NCI-H748 treated with DMSO at 0.1 percent for 48 hours (cell line): ENCODE data around the gene IGFBP7.

Experiments
- DNase-seq: peaks from one replicate; lab custom pipeline; 2025; lab: John Stamatoyannopoulos, UW

Gene IGFBP7

DNA sequence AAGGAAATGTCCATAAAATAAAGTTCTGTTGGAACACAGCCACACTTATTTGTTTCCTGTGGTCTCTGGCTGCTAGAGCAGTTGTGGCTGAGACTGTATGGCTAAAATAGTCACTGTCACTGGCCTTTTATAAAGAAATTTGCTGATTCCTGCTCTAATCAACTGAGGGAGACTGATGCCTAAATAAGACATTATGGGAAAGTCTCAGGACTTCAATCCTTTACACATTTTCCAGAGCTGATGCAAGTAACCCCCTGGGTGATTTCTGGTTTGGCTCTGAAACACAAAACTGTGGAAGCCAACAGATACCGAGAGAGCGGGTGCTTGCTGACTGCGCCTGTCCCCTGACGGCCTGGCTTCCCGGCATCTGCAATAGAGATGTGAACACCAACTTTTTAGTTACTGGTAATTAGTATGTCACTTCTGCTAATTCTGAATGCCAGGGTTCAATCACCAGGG is 67.4 kb downstream of the IGFBP7 start:
- no peak for DNase-seq

DNA sequence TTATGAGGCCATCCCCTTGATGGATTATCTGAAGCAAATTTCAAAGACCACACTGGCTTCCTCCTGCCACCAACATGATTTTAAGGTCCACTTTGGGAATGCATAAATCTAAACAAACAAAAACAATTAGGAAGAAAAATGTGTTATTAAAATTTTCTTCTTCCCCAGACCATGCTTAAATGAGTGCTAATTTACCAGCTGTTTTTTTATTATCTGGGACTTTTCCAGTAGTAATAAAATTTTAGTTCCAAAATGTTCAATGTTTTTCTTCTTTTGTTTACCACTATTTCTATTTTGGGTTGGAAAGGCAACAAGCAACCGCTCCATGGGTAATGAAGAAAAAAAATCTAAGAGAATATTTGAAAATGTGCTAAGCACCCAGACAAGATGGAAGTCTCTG is 69.2 kb downstream of the IGFBP7 start:
- DNase-seq, result no peak

- DNase-seq, result no peak
Measured at GRCh38 chr4:57040510-57040909, 69.7 kb downstream of the IGFBP7 start.

DNA sequence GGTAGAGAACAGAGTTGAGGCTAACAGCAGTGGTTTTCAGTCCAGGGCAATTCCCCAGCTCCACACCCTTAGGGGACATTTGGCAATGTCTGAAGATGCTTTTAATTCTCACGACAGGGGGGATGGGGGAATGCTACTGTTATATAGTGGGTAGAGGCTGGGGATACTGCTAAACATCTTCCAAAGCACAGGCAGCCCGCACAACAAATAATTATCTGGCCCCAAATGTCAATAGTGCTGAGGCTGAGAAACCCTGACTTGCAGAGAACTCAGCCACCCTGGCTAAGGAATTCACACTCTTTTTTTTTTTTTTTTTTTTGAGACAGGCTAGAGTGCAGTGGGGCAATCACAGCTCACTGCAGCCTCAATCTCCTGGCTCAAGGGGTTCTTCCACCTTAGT is 70.8 kb downstream of the IGFBP7 start:
- DNase-seq, result no peak

DNA sequence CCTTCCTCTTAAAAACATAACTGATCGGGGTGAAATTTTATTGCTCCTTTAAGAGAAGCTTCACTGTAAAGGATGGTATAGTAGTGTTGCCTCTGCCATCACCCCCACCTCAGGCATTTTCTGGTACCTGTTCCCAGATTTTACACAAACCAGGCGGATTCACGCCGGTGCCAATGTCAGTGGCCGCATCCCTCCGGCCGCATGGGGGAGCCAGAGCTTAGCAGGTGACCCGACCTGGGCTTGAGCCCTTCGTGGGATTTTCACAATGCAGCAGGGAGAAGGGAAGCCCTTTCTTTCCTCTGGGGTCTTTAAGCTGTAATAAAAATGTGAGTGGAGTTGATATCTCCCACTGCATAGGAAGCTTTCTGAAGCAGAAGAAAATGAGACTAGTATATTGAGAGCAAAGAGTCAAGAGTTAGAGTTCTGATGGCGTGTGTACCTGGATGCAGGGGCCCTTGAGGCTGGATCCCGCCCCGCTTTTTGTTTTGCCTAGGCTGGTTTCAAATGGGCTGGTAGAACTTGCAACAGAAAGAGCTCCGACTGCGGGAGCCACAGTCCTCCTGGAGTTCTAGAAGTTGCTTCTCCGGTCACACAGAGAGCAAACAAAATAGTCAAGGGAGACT is 72.1 kb downstream of the IGFBP7 start:
- peak; percentile 21 for DNase-seq

DNA sequence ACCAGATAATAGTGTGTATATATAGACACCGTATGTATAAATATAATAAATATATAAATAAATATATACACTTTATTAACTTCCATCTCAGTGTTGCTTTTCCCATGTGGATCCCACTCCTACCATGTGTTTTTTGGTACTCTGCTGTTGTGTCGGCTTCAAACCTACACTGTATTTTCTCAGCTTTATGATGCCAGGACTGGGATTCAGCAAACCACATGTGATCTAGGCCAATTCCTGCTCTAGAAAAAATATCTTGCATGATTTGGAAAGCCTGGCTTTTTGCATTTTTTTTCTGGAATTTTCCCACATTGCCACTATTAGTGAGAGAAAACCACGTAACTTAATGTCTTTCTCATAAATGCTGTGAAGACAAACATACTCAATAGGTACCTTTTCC is 75.7 kb downstream of the IGFBP7 start:
- DNase-seq, result no peak

DNA sequence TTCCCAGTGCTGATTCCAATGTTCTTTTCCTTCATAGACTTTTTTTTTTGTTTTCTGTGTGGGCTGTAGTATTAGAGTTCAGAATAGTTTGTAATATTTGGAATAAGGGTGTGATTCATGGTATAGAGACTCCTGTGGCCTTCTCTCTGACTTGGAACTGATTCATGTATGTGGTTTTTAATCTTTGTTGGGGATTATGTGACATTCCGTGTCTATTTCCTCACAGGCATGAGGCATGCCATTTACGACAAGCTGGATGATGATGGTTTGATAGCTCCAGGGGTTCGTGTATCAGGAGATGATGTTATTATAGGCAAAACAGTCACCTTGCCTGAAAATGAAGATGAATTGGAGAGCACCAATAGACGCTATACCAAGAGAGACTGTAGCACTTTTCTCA is 87.1 kb downstream of the IGFBP7 start:
- DNase-seq, result no peak

DNA sequence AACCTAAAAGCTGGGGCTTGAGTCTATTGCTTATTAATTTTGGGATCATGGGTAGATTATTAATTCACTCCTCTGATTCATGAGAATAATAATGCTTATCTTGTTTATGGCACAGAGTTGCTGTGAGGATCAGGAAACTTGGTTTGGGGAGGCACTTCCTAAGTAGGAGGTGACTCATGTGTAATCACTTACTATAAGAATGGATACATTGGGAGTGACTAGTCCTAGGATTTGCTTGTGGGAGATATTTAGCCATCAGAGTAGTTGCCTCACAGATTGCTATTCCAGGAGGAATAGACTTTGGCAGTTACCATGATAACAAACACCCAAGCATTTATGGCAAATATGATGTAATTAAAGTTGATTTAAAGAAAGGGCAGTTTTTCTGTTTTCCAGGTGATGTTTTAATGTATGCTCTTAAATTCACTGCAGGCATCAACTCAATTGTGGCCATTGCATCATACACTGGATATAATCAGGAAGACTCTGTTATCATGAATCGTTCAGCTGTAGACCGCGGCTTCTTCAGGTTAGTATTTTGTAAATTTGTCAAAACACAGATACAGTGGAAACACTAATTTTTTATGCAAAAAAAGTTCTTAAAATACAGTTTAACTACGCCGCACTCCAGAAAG is 89.6 kb downstream of the IGFBP7 start:
- no peak for DNase-seq

DNA sequence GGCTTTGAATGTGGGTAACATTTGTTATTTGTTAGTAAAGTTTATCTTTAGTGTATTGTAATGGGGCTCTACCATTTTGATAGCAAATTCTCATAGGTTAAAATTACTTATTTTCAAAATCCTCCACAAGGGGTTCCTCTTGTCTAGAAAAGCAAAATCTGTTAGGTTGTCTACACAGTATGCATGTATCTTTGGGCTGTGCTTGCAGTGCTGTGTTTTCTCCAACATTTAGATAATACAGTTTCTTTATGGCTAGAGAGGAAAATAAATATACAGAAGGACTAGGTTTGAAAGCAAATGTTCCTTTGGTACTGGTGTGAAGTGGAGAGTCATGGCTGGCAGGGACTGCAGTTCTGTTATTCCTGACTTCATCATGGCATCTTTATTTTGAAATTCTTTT is 91.2 kb downstream of the IGFBP7 start:
- DNase-seq, result no peak

GRCh38 chr4:57013543-57014120 is 96.6 kb downstream of the IGFBP7 start:
- no peak for DNase-seq

DNA sequence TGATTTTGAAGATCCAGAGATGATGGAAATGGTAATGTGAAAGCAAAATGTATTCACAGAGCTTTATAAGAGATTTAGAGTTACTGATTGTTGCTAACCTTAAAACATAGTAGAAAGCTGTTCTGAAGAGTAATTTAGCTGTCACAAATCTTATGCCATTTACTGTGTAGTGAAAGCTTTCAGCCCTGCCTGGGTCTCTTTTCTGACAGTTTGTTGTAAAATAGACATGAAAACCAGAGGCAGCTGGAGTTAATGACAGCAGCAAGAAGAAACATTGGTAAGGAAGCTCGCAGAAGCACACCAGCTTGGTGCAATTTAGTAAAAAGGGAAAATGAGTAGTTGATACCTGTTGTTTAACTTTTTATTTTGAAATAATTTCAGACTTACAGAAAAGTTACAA is 110.4 kb downstream of the IGFBP7 start:
- no peak for DNase-seq

GRCh38 chr4:56995525-56995924 is 114.7 kb downstream of the IGFBP7 start:
- DNase-seq, result no peak

DNA sequence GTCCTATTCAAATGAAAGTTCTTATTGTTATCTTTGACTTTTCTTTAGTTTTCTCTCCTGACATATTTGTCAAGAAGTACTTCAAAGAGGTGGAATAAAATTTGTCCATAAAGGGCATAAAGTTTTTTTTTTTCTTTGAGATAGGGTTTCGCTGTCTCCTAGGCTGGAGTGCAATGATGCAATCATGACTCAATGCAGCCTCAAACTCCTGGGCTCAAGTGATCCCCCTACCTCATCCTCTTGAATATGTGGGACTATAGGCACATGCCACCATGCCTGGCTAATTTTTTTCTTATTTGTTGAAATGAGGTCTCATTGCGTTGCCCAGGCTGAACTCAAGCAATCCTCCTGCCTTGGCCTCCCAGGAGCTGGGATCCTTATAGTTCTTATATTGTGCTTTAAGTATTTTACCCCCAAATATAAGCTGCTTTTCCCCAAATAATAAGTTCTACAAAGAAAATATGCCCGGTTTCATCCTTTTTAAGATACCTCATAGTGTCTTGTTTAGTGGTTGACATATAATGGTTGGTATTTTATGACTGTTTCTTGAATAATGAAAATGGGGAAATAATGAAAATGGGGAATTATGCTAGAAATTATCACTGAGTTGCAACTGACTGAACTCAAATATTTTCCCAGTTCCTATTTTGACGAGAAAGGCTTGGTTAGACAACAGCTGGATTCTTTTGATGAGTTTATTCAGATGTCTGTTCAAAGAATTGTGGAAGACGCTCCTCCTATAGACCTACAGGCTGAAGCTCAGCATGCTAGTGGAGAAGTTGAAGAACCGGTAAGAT is 119.9 kb downstream of the IGFBP7 start:
- DNase-seq, result no peak

DNA sequence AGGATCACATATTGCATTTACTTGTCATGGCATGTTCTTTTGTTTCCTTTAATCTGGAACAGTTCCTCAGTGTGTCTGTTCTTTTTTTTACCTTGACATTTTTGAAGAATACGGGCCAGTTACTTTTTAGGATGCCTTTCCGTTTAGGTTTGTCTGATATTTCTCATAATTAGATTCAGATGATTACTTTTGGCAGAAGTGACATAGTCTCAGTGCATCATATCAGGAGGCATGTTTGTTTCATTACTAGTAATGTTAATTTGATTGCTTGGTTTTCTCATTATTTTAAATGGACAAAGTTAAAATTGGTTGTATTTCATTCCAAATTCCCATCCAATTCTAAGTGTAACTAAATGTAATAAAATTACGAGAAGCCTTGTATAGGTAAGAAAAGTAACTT is 123.2 kb downstream of the IGFBP7 start:
- no peak for DNase-seq

DNA sequence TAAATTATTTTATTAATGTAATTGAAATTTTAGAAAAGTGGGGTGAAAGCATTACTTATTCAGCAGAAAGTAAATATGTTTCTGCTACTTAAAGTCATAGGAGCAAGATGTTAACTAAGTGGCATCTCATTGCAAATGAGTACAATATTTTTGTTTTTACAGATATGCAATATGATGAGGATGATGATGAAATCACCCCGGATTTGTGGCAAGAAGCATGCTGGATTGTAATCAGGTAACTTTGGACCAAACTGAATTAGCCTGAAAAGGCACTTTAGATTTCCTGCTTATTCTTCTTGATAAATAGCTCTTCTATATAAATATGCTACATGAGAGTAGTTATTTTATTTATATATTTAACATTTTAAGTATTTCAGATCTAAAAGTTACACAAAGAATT is 124.0 kb downstream of the IGFBP7 start:
- no peak for DNase-seq

DNA sequence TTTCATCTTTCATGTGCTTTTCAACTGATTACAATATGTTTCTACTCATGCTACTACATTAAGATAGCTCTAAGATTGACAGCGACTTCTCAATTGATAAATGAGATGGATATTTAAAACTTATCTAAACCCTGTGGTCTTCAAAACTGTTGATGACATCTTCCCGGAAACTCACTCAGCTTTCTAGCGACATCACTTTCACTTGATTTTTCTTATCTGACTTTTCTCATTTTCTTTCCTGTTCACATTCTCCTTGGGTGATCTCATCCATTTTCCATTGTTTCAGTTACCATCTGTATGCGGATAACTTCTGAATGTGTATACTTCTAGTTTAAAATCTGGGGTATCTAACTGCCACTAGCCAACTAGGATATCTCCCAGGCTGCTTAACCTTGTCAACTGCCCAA is 128.4 kb downstream of the IGFBP7 start:
- DNase-seq, result no peak
